Measurements from ENCODE around the gene P2RX6. TPM values are rescaled to one million over a fixed set of nuclear protein-coding genes. Genes with fewer than 3 reads are reported as not detected.
A peak's percentile ranks its signal among the peaks of the same experiment; 100 is the strongest.

Gene P2RX6
- total and polyA plus RNA-seq, 9 of the 15 experiments (the other 6 are each of a cell fraction or from before 2014, with no cell fraction given) = 0.01 to 3.9 (median 1.5) TPM; not detected in 1

DNA sequence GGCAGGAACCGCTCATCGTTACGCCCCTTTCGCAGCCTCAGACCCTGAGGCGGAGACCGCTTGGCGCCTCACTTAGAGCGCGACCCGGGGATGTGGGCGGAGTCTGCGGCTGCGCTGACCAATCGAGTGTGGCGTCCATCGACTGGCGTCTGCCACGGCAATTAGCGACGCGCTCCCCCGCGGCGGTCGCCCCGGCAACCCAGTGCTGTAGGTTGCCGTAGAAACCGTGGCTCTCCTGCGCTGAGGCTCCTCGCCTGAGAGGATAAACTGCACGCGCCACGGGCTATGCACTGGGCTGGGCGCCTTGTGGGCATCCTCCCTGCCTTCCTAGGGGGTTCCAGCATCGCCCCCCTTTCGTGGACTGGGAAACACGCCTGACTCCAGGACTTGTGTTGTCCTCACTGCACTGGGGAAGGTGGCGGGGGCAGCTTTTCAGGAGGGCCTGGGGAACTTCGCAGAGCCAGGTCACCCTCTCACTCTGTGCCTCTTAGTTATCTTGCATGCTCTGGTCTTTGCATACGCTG is 701 bp upstream of the P2RX6 start (continued):
- TF ChIP-seq, protein P1, sequence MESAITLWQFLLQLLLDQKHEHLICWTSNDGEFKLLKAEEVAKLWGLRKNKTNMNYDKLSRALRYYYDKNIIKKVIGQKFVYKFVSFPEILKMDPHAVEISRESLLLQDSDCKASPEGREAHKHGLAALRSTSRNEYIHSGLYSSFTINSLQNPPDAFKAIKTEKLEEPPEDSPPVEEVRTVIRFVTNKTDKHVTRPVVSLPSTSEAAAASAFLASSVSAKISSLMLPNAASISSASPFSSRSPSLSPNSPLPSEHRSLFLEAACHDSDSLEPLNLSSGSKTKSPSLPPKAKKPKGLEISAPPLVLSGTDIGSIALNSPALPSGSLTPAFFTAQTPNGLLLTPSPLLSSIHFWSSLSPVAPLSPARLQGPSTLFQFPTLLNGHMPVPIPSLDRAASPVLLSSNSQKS (CRISPR knock-in tag; IDR thresholded peaks at IDR 0.05) = no peak
- TF ChIP-seq, protein P2, sequence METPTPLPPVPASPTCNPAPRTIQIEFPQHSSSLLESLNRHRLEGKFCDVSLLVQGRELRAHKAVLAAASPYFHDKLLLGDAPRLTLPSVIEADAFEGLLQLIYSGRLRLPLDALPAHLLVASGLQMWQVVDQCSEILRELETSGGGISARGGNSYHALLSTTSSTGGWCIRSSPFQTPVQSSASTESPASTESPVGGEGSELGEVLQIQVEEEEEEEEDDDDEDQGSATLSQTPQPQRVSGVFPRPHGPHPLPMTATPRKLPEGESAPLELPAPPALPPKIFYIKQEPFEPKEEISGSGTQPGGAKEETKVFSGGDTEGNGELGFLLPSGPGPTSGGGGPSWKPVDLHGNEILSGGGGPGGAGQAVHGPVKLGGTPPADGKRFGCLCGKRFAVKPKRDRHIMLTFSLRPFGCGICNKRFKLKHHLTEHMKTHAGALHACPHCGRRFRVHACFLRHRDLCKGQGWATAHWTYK (CRISPR knock-in tag; IDR thresholded peaks at IDR 0.05) = peak; percentile 91
- TF ChIP-seq, protein P3, sequence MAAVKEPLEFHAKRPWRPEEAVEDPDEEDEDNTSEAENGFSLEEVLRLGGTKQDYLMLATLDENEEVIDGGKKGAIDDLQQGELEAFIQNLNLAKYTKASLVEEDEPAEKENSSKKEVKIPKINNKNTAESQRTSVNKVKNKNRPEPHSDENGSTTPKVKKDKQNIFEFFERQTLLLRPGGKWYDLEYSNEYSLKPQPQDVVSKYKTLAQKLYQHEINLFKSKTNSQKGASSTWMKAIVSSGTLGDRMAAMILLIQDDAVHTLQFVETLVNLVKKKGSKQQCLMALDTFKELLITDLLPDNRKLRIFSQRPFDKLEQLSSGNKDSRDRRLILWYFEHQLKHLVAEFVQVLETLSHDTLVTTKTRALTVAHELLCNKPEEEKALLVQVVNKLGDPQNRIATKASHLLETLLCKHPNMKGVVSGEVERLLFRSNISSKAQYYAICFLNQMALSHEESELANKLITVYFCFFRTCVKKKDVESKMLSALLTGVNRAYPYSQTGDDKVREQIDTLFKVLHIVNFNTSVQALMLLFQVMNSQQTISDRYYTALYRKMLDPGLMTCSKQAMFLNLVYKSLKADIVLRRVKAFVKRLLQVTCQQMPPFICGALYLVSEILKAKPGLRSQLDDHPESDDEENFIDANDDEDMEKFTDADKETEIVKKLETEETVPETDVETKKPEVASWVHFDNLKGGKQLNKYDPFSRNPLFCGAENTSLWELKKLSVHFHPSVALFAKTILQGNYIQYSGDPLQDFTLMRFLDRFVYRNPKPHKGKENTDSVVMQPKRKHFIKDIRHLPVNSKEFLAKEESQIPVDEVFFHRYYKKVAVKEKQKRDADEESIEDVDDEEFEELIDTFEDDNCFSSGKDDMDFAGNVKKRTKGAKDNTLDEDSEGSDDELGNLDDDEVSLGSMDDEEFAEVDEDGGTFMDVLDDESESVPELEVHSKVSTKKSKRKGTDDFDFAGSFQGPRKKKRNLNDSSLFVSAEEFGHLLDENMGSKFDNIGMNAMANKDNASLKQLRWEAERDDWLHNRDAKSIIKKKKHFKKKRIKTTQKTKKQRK (IDR thresholded peaks at IDR 0.05; ENCODE audit: borderline replicate concordance, low read depth, low read length) = 0 out of 2 replicates have a peak, but pooled peaks have one; percentile 9
- TF ChIP-seq, protein P4, sequence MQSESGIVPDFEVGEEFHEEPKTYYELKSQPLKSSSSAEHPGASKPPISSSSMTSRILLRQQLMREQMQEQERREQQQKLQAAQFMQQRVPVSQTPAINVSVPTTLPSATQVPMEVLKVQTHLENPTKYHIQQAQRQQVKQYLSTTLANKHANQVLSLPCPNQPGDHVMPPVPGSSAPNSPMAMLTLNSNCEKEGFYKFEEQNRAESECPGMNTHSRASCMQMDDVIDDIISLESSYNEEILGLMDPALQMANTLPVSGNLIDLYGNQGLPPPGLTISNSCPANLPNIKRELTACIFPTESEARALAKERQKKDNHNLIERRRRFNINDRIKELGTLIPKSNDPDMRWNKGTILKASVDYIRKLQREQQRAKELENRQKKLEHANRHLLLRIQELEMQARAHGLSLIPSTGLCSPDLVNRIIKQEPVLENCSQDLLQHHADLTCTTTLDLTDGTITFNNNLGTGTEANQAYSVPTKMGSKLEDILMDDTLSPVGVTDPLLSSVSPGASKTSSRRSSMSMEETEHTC (IDR thresholded peaks at IDR 0.05) = no peak
- TF ChIP-seq, protein P5, sequence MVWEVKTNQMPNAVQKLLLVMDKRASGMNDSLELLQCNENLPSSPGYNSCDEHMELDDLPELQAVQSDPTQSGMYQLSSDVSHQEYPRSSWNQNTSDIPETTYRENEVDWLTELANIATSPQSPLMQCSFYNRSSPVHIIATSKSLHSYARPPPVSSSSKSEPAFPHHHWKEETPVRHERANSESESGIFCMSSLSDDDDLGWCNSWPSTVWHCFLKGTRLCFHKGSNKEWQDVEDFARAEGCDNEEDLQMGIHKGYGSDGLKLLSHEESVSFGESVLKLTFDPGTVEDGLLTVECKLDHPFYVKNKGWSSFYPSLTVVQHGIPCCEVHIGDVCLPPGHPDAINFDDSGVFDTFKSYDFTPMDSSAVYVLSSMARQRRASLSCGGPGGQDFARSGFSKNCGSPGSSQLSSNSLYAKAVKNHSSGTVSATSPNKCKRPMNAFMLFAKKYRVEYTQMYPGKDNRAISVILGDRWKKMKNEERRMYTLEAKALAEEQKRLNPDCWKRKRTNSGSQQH (CRISPR knock-in tag; IDR thresholded peaks at IDR 0.05) = no peak
- TF ChIP-seq CEBPG (CRISPR knock-in tag; IDR thresholded peaks at IDR 0.05) (no peak), CEBPG (tag; conservative IDR thresholded peaks at IDR 0.05 in 1 of 2, IDR thresholded peaks at IDR 0.05 in 1 of 2) (no peak), ZC3H11A (IDR thresholded peaks at IDR 0.05; ENCODE audit: low read depth, low read length) (0 out of 2 replicates have a peak, but pooled peaks have one; percentile 21), HOXB6 (CRISPR knock-in tag; IDR thresholded peaks at IDR 0.05; ENCODE audit: borderline replicate concordance) (peak; percentile 7; the same call in 1 of the 2 replicates), RBFOX2 (IDR thresholded peaks at IDR 0.05; ENCODE audit: low read depth, low read length) (peak; percentile 75; the same call in 1 of the 2 replicates), ZNF445 (CRISPR knock-in tag; IDR thresholded peaks at IDR 0.05; ENCODE audit: low read depth) (0 out of 2 replicates have a peak, but pooled peaks have one; percentile 23), PTBP1 (IDR thresholded peaks at IDR 0.05; ENCODE audit: low read depth, low read length) (0 out of 2 replicates have a peak, but pooled peaks have one; percentile 83), DIDO1 (tag; IDR thresholded peaks at IDR 0.05; ENCODE audit: low read depth) (peak; percentile 71; the same call in 1 of the 2 replicates), PRMT5 (CRISPR knock-in tag; IDR thresholded peaks at IDR 0.05) (no peak)
- TF ChIP-seq, protein P6, sequence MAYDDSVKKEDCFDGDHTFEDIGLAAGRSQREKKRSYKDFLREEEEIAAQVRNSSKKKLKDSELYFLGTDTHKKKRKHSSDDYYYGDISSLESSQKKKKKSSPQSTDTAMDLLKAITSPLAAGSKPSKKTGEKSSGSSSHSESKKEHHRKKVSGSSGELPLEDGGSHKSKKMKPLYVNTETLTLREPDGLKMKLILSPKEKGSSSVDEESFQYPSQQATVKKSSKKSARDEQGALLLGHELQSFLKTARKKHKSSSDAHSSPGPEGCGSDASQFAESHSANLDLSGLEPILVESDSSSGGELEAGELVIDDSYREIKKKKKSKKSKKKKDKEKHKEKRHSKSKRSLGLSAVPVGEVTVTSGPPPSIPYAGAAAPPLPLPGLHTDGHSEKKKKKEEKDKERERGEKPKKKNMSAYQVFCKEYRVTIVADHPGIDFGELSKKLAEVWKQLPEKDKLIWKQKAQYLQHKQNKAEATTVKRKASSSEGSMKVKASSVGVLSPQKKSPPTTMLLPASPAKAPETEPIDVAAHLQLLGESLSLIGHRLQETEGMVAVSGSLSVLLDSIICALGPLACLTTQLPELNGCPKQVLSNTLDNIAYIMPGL (CRISPR knock-in tag; IDR thresholded peaks at IDR 0.05) = peak; percentile 87
- TF ChIP-seq, protein P7, sequence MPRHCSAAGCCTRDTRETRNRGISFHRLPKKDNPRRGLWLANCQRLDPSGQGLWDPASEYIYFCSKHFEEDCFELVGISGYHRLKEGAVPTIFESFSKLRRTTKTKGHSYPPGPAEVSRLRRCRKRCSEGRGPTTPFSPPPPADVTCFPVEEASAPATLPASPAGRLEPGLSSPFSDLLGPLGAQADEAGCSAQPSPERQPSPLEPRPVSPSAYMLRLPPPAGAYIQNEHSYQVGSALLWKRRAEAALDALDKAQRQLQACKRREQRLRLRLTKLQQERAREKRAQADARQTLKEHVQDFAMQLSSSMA (CRISPR knock-in tag; IDR thresholded peaks at IDR 0.05) = no peak

All from K562 (cell line).